MCF 10A (cell line): Measurements from ENCODE around the gene DYNC2LI1. TPM values are rescaled to one million over a fixed set of nuclear protein-coding genes. Genes with fewer than 3 reads are reported as not detected.

ENCODE experiments used
- BruUV-seq: library from RNA; stranded (reverse); fragments of 400-500 nt; replicated peaks from 2 replicates; lab custom pipeline; 2021; lab: Mats Ljungman, UMichigan
- CTCF ChIA-PET: fragments of 300-600 bp; sonication (Branson Sonifier 250); formaldehyde crosslinking; extraction: SDS; loops from one replicate; lab custom pipeline; 2021; ENCODE audit warnings: antibody characterized with exemption, inconsistent platforms; lab: Yijun Ruan, JAX
- POLR2A ChIA-PET: fragments of 300-600, 350-650 bp; sonication (Branson Sonifier 250); formaldehyde crosslinking; extraction: SDS; loops from one replicate; lab custom pipeline; 2020; ENCODE audit warnings: antibody characterized with exemption, inconsistent platforms; lab: Yijun Ruan, JAX
- DNase-seq: peaks from one replicate; pipeline ENCODE4 v3.0.0-alpha.2; 2018; ENCODE audit not compliant: unreplicated experiment
- H3K27ac Mint-ChIP-seq: one replicate; pipeline ENCODE4 v1.8.0; 2022; ENCODE audit warnings: mild to moderate bottlenecking, low read depth, mixed read lengths; ENCODE audit not compliant: unreplicated experiment
- H3K27me3 Mint-ChIP-seq: one replicate; pipeline ENCODE4 v1.8.0; 2022; ENCODE audit warnings: mixed read lengths; ENCODE audit not compliant: insufficient read depth, unreplicated experiment
- H3K36me3 Mint-ChIP-seq: one replicate; pipeline ENCODE4 v1.8.0; 2022; ENCODE audit warnings: mild to moderate bottlenecking, moderate library complexity, mixed read lengths; ENCODE audit not compliant: insufficient read depth, unreplicated experiment
- H3K4me1 Mint-ChIP-seq: one replicate; pipeline ENCODE4 v1.8.0; 2022; ENCODE audit warnings: mixed read lengths; ENCODE audit not compliant: insufficient read depth, unreplicated experiment
- H3K4me3 Mint-ChIP-seq: one replicate; pipeline ENCODE4 v1.8.0; 2022; ENCODE audit warnings: mild to moderate bottlenecking, moderate library complexity, mixed read lengths; ENCODE audit not compliant: unreplicated experiment
- H3K9me3 Mint-ChIP-seq: one replicate; pipeline ENCODE4 v1.8.0; 2022; ENCODE audit warnings: mixed read lengths; ENCODE audit not compliant: unreplicated experiment
- intact Hi-C: fragments of 100-400 bp; cut with micrococcal nuclease; formaldehyde crosslinking; loops from 2 replicates; pipeline ENCODE4 v1.14.1; 2022
- total RNA-seq: library from RNA; stranded (reverse); gene quantifications from 2 replicates; pipeline ENCODE4 v1.2.3, GENCODE V29; 2022
- TF ChIP-seq, protein P1 (sequence below): fragments of 200-600 bp; IDR thresholded peaks from one replicate; pipeline ENCODE4 v1.8.0; 2022; ENCODE audit warnings: antibody characterized with exemption, mild to moderate bottlenecking; ENCODE audit not compliant: unreplicated experiment

Gene DYNC2LI1
- total RNA-seq, 1 experiment from 2014 or later = 13.0 TPM

DNA sequence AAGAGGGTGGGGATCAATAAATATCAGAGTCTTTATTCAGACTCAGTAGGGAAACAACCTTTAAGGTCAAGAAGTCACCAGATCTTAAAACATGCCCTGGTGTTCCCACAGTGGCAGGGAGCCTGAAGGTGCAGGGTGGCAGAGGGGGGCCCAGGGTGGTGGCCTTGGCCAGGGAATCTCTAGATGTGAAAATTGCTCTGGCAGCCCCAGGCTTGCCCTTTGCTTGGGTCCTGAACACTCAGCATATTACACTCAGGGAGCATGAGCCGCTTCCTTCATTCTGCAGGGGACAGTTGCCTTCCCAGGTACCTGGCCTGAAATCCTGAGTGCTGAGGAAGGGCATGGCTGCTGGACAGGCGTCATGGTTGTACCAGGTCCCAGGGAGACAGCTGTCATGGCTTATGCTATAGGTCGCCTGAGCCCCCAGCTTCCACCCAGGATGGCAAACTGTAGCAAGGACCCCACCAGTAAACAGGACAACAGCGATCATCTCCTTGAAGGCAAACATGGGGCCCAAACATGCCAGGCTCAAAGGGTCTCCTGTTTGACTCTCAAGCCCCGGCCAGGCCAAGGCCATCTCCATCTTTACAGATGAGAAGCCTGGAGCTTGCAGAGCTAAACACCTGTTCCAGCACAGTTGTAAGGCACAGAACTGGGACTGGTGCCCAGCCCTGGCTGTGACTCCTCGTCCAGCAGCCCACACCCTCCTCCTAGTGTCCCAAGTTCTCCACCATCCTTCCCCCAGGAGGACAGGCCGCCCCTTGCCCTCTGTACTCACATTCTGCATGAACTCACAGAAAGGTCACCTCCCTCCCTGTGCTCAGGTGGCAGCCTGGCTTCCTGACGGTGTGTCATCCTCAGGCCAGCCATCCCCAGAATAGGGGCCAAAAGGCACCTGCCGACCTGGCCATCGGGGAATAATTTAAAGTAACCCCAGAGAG lies 79.6 kb downstream of the DYNC2LI1 start:
- Mint-ChIP-seq H3K36me3 (no peaks in the 10 kb centered on the region), H3K27ac (no peak overlapping the region), H3K4me1 (no peaks in the 10 kb centered on the region), H3K4me3 (no peak overlapping the region), H3K9me3 (no peaks in the 10 kb centered on the region), H3K27me3 (peaks cover 69% of the 10 kb centered on the region)
- BruUV-seq = no TSS peak
- CTCF ChIA-PET = no interaction called here
- POLR2A ChIA-PET = no interaction called here
- DNase-seq = no peak
- TF ChIP-seq, protein P1, sequence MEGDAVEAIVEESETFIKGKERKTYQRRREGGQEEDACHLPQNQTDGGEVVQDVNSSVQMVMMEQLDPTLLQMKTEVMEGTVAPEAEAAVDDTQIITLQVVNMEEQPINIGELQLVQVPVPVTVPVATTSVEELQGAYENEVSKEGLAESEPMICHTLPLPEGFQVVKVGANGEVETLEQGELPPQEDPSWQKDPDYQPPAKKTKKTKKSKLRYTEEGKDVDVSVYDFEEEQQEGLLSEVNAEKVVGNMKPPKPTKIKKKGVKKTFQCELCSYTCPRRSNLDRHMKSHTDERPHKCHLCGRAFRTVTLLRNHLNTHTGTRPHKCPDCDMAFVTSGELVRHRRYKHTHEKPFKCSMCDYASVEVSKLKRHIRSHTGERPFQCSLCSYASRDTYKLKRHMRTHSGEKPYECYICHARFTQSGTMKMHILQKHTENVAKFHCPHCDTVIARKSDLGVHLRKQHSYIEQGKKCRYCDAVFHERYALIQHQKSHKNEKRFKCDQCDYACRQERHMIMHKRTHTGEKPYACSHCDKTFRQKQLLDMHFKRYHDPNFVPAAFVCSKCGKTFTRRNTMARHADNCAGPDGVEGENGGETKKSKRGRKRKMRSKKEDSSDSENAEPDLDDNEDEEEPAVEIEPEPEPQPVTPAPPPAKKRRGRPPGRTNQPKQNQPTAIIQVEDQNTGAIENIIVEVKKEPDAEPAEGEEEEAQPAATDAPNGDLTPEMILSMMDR = no peak
- intact Hi-C loops = no loop called here

DNA sequence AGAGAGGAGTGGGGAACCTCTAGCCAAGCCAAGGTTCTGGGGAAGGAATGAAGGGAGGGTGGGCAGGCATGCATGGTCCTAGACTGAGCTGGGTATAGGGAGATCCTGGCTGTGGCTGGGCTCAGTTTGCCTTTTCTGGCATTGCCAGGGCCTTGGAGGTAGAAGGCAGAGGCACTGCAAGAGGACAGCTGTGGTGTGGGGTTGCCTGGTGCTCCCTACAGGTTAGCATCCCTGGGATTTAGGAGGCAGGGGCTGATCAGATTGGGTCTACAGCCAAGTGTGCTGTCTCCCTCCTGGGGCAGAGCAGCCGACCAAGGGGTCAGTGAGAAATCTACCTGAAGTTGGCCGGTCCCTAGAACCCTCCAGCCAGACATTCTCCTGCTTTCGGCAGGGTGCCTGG lies 80.8 kb downstream of the DYNC2LI1 start:
- Mint-ChIP-seq H3K27me3 (peaks cover 81% of the 10 kb centered on the region), H3K9me3 (no peaks in the 10 kb centered on the region), H3K4me1 (no peaks in the 10 kb centered on the region), H3K36me3 (no peaks in the 10 kb centered on the region), H3K4me3 (no peak overlapping the region), H3K27ac (no peak overlapping the region)
- no TSS peak for BruUV-seq
- no peak for DNase-seq
- TF ChIP-seq, protein P1 = no peak
- intact Hi-C loops = no loop called here
- POLR2A ChIA-PET = no interaction called here
- CTCF ChIA-PET = interaction anchor here (0.6 to 1.1 kb wide), 2 partner anchors 166 to 246 kb away, joined by 3 read pairs; no protein-coding TSS in a partner anchor

GRCh38 chr2:43855292-43855691 lies 81.5 kb downstream of the DYNC2LI1 start:
- CTCF ChIA-PET = no interaction called here
- no peaks in the 10 kb centered on the region for H3K4me1 Mint-ChIP-seq
- peaks cover 87% of the 10 kb centered on the region for H3K27me3 Mint-ChIP-seq
- BruUV-seq = no TSS peak
- no peak for DNase-seq
- no peak overlapping the region for H3K4me3 Mint-ChIP-seq
- no peak overlapping the region for H3K27ac Mint-ChIP-seq
- intact Hi-C loops = no loop called here
- TF ChIP-seq, protein P1 = no peak
- no peaks in the 10 kb centered on the region for H3K36me3 Mint-ChIP-seq
- H3K9me3 Mint-ChIP-seq = no peaks in the 10 kb centered on the region
- POLR2A ChIA-PET = no interaction called here

Other genes with a start within 250 kb of the DYNC2LI1 start
- gene THADA, start 178.0 kb upstream of the DYNC2LI1 start, total RNA-seq = 42.3 and 49.8 TPM in 2 replicates
- gene PLEKHH2, start 136.8 kb upstream of the DYNC2LI1 start, total RNA-seq = 0.93 and 1.2 TPM in 2 replicates
- gene C1GALT1C1L, start 97.6 kb upstream of the DYNC2LI1 start, total RNA-seq = 0.27 TPM in 1 of 2 replicates, not detected in the other
- gene ABCG5, start 64.8 kb downstream of the DYNC2LI1 start, total RNA-seq = not detected in 2 replicates
- not detected in 2 replicates for gene ABCG8, start 64.9 kb downstream of the DYNC2LI1 start, total RNA-seq
- gene LRPPRC, start 221.9 kb downstream of the DYNC2LI1 start, total RNA-seq = 139 and 160 TPM in 2 replicates